Type B pancreatic cell (in vitro differentiated cells): Measurements from ENCODE around the gene LNX1. TPM values are rescaled to one million over a fixed set of nuclear protein-coding genes. Genes with fewer than 3 reads are reported as not detected.

Experiments
- DNase-seq: peaks from one replicate; pipeline ENCODE4 v3.0.0; 2021; ENCODE audit warnings: mixed read lengths; ENCODE audit not compliant: unreplicated experiment; ENCODE audit errors: extremely low spot score
- H3K27ac Mint-ChIP-seq: 2 replicates; pipeline ENCODE4 v1.8.0; 2021; ENCODE audit warnings: mild to moderate bottlenecking, mixed read lengths
- H3K27me3 Mint-ChIP-seq: 2 replicates; pipeline ENCODE4 v1.8.0; 2021; ENCODE audit warnings: mixed read lengths
- H3K36me3 Mint-ChIP-seq: 2 replicates; pipeline ENCODE4 v1.8.0; 2021; ENCODE audit warnings: mixed read lengths
- H3K4me1 Mint-ChIP-seq: one replicate; pipeline ENCODE4 v1.8.0; 2021; ENCODE audit warnings: mixed read lengths; ENCODE audit not compliant: unreplicated experiment
- H3K4me3 Mint-ChIP-seq: 2 replicates; pipeline ENCODE4 v1.8.0; 2021; ENCODE audit warnings: mild to moderate bottlenecking, mixed read lengths
- H3K9me3 Mint-ChIP-seq: 2 replicates; pipeline ENCODE4 v1.8.0; 2021; ENCODE audit warnings: mixed read lengths
- total RNA-seq: library from RNA; stranded (reverse); gene quantifications from 2 replicates; pipeline ENCODE4 v1.2.1, GENCODE V29; 2021; ENCODE audit warnings: low replicate concordance
- TF ChIP-seq, protein P1 (sequence below): fragments of 200-600 bp; sonication (generic); conservative IDR thresholded peaks from 2 replicates; pipeline ENCODE4 v1.5.0; 2021; ENCODE audit warnings: antibody characterized with exemption, mild to moderate bottlenecking

Gene LNX1
- total RNA-seq, 1 donor from 2014 or later, result 5.3 TPM

DNA sequence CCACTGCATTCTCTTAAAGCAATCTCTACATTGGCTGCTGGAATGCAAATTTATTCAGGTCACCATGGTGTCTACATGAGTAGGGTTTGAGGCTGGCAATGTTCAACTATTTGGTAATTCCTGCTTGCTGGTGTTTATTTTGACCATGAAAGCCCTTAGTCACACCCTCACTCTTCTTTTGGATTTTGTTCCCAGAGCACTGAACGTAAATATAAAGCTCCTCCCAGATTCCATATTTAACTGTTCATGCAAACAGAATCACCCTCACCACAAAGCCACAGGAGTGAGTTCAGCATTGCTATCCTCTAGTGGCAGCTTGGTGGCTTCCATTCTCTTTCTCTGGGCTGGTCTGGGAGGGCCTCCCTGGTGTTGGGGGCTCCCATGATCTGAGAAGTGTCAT lies 82.8 kb downstream of the LNX1 start:
- Mint-ChIP-seq H3K4me3 (no peak overlapping the region), H3K27ac (no peak overlapping the region)
- no peak for DNase-seq

GRCh38 chr4:53507671-53508286 lies 83.5 kb downstream of the LNX1 start:
- Mint-ChIP-seq H3K27me3 (no peaks in the 10 kb centered on the region), H3K9me3 (no peaks in the 10 kb centered on the region), H3K36me3 (no peaks in the 10 kb centered on the region), H3K4me3 (no peak overlapping the region), H3K27ac (no peak overlapping the region), H3K4me1 (peaks cover 8% of the 10 kb centered on the region)
- DNase-seq, result no peak
- TF ChIP-seq, protein P1, sequence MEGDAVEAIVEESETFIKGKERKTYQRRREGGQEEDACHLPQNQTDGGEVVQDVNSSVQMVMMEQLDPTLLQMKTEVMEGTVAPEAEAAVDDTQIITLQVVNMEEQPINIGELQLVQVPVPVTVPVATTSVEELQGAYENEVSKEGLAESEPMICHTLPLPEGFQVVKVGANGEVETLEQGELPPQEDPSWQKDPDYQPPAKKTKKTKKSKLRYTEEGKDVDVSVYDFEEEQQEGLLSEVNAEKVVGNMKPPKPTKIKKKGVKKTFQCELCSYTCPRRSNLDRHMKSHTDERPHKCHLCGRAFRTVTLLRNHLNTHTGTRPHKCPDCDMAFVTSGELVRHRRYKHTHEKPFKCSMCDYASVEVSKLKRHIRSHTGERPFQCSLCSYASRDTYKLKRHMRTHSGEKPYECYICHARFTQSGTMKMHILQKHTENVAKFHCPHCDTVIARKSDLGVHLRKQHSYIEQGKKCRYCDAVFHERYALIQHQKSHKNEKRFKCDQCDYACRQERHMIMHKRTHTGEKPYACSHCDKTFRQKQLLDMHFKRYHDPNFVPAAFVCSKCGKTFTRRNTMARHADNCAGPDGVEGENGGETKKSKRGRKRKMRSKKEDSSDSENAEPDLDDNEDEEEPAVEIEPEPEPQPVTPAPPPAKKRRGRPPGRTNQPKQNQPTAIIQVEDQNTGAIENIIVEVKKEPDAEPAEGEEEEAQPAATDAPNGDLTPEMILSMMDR, result no peak

More for the DNA sequence above, 82.8 kb downstream of the LNX1 start:
- H3K27me3 Mint-ChIP-seq, result no peaks in the 10 kb centered on the region
- no peaks in the 10 kb centered on the region for H3K36me3 Mint-ChIP-seq
- H3K9me3 Mint-ChIP-seq, result no peaks in the 10 kb centered on the region
- H3K4me1 Mint-ChIP-seq, result peaks cover 8% of the 10 kb centered on the region
- TF ChIP-seq, protein P1, result no peak

- Mint-ChIP-seq H3K36me3 (no peaks in the 10 kb centered on the region), H3K27me3 (no peaks in the 10 kb centered on the region), H3K9me3 (no peaks in the 10 kb centered on the region), H3K27ac (no peak overlapping the region), H3K4me3 (no peak overlapping the region), H3K4me1 (peaks cover 8% of the 10 kb centered on the region)
- TF ChIP-seq, protein P1, result no peak
- no peak for DNase-seq
Observed at GRCh38 chr4:53507058-53507457, 84.2 kb downstream of the LNX1 start.

- TF ChIP-seq, protein P1, result no peak
- no peaks in the 10 kb centered on the region for H3K9me3 Mint-ChIP-seq
- no peak for DNase-seq
- H3K27me3 Mint-ChIP-seq, result no peaks in the 10 kb centered on the region
- no peak overlapping the region for H3K27ac Mint-ChIP-seq
- no peaks in the 10 kb centered on the region for H3K36me3 Mint-ChIP-seq
- H3K4me3 Mint-ChIP-seq, result no peak overlapping the region
- peaks cover 8% of the 10 kb centered on the region for H3K4me1 Mint-ChIP-seq
Observed at GRCh38 chr4:53505947-53506346, 85.3 kb downstream of the LNX1 start.

- TF ChIP-seq, protein P1, result no peak
- no peaks in the 10 kb centered on the region for H3K9me3 Mint-ChIP-seq
- no peaks in the 10 kb centered on the region for H3K27me3 Mint-ChIP-seq
- H3K36me3 Mint-ChIP-seq, result no peaks in the 10 kb centered on the region
- peaks cover 11% of the 10 kb centered on the region for H3K4me1 Mint-ChIP-seq
- H3K27ac Mint-ChIP-seq, result no peak overlapping the region
- H3K4me3 Mint-ChIP-seq, result no peak overlapping the region
- DNase-seq, result no peak
Observed at GRCh38 chr4:53502094-53502493, 89.2 kb downstream of the LNX1 start.
